HepG2 (cell line): Measurements from ENCODE around the gene OR2AK2. TPM values are rescaled to one million over a fixed set of nuclear protein-coding genes. Genes with fewer than 3 reads are reported as not detected.

ENCODE experiments used
- polyA plus RNA-seq, 8 experiments: library from polyadenylated mRNA; depleted of rRNA in 3 of 8; stranded (reverse) in 7 of 8; unstranded in 1 of 8; fragments of >200 nt; fragmentation: Illumina TruSeq in 4 of 8; extraction: Trizol in 4 of 8; gene quantifications; 2 replicates each; pipeline versions ENCODE4 v1.2.1 to v1.2.3, GENCODE V29; 2011 to 2016; ENCODE audit warnings: low read depth in 4 of 8, missing spikeins in 1 of 8, mixed read lengths in 1 of 8; ENCODE audit not compliant: insufficient read depth in 1 of 8
- small RNA-seq, 3 experiments: library from RNA; depleted of rRNA; stranded (forward); fragments of <200 nt; gene quantifications; one replicate each; pipeline ENCODE3, GENCODE V24; 2012; ENCODE audit warnings: low read depth in 2 of 3, low replicate concordance in 1 of 3; ENCODE audit not compliant: insufficient read length in 3 of 3, insufficient read depth in 2 of 3
- total RNA-seq, 5 experiments: library from RNA; depleted of rRNA; stranded (reverse); fragments of >200 nt; fragmentation: Illumina TruSeq; extraction: Trizol; gene quantifications; 2 replicates each; pipeline ENCODE4 v1.2.3, GENCODE V29; 2016; ENCODE audit warnings: low read depth in 1 of 5

OR2AK2 gene
- total and polyA plus RNA-seq, 2 of the 13 experiments (the other 11 are each of a cell fraction or from before 2014, with no cell fraction given): not detected

Small RNA genes lying within 50 kb of the gene (small RNA-seq; reads per million reads assigned to genes)
- gene RF00019: 0 reads per million in 3 experiments

Other genes with a start within 250 kb of the OR2AK2 start
- gene OR6F1, start 248.6 kb upstream of the OR2AK2 start, total RNA-seq (2016; rRNA removed; fragmentation: Illumina TruSeq; extraction: Trizol): not detected in 2 replicates
- gene OR6F1, start 248.6 kb upstream of the OR2AK2 start, polyA plus RNA-seq (2011; rRNA removed): not detected in 2 replicates
- gene OR14K1, start 226.6 kb upstream of the OR2AK2 start, total RNA-seq (2016; rRNA removed; fragmentation: Illumina TruSeq; extraction: Trizol): not detected in 2 replicates
- not detected in 2 replicates for gene OR14K1, start 226.6 kb upstream of the OR2AK2 start, polyA plus RNA-seq (2011; rRNA removed)
- not detected in 2 replicates for gene OR14A2, start 217.1 kb upstream of the OR2AK2 start, total RNA-seq (2016; rRNA removed; fragmentation: Illumina TruSeq; extraction: Trizol)
- not detected in 2 replicates for gene OR14A2, start 217.1 kb upstream of the OR2AK2 start, polyA plus RNA-seq (2011; rRNA removed)
- not detected in 2 replicates for gene OR1C1, start 204.7 kb upstream of the OR2AK2 start, total RNA-seq (2016; rRNA removed; fragmentation: Illumina TruSeq; extraction: Trizol)
- gene OR1C1, start 204.7 kb upstream of the OR2AK2 start, polyA plus RNA-seq (2011; rRNA removed): not detected in 2 replicates
- gene OR14A16, start 141.1 kb upstream of the OR2AK2 start, total RNA-seq (2016; rRNA removed; fragmentation: Illumina TruSeq; extraction: Trizol): not detected in 2 replicates
- gene OR14A16, start 141.1 kb upstream of the OR2AK2 start, polyA plus RNA-seq (2011; rRNA removed): not detected in 2 replicates
- not detected in 2 replicates for gene OR11L1, start 123.3 kb upstream of the OR2AK2 start, total RNA-seq (2016; rRNA removed; fragmentation: Illumina TruSeq; extraction: Trizol)
- gene OR11L1, start 123.3 kb upstream of the OR2AK2 start, polyA plus RNA-seq (2011; rRNA removed): not detected in 2 replicates
- not detected in 2 replicates for gene TRIM58, start 108.0 kb upstream of the OR2AK2 start, total RNA-seq (2016; rRNA removed; fragmentation: Illumina TruSeq; extraction: Trizol)
- gene TRIM58, start 108.0 kb upstream of the OR2AK2 start, polyA plus RNA-seq (2011; rRNA removed): not detected in 2 replicates
- gene OR2W3, start 69.6 kb upstream of the OR2AK2 start, total RNA-seq (2016; rRNA removed; fragmentation: Illumina TruSeq; extraction: Trizol): not detected in 2 replicates
- gene OR2W3, start 69.6 kb upstream of the OR2AK2 start, polyA plus RNA-seq (2011; rRNA removed): not detected in 2 replicates
- gene OR2T8, start 45.0 kb upstream of the OR2AK2 start, total RNA-seq (2016; rRNA removed; fragmentation: Illumina TruSeq; extraction: Trizol): not detected in 2 replicates
- gene OR2T8, start 45.0 kb upstream of the OR2AK2 start, polyA plus RNA-seq (2011; rRNA removed): not detected in 2 replicates
- not detected in 2 replicates for gene OR2AJ1, start 40.3 kb upstream of the OR2AK2 start, total RNA-seq (2016; rRNA removed; fragmentation: Illumina TruSeq; extraction: Trizol)
- not detected in 2 replicates for gene OR2AJ1, start 40.3 kb upstream of the OR2AK2 start, polyA plus RNA-seq (2011; rRNA removed)
- gene OR2L8, start 16.4 kb upstream of the OR2AK2 start, total RNA-seq (2016; rRNA removed; fragmentation: Illumina TruSeq; extraction: Trizol): not detected in 2 replicates
- gene OR2L8, start 16.4 kb upstream of the OR2AK2 start, polyA plus RNA-seq (2011; rRNA removed): not detected in 2 replicates
- gene OR2L5, start 48.4 kb downstream of the OR2AK2 start, total RNA-seq (2016; rRNA removed; fragmentation: Illumina TruSeq; extraction: Trizol): not detected in 2 replicates
- gene OR2L5, start 48.4 kb downstream of the OR2AK2 start, polyA plus RNA-seq (2011; rRNA removed): not detected in 2 replicates
- gene OR2L2, start 64.8 kb downstream of the OR2AK2 start, total RNA-seq (2016; rRNA removed; fragmentation: Illumina TruSeq; extraction: Trizol): not detected in 2 replicates
- not detected in 2 replicates for gene OR2L2, start 64.8 kb downstream of the OR2AK2 start, polyA plus RNA-seq (2011; rRNA removed)
- gene OR2L3, start 81.6 kb downstream of the OR2AK2 start, total RNA-seq (2016; rRNA removed; fragmentation: Illumina TruSeq; extraction: Trizol): not detected in 2 replicates
- not detected in 2 replicates for gene OR2L3, start 81.6 kb downstream of the OR2AK2 start, polyA plus RNA-seq (2011; rRNA removed)
- gene OR2L13, start 130.0 kb downstream of the OR2AK2 start, total RNA-seq (2016; rRNA removed; fragmentation: Illumina TruSeq; extraction: Trizol): not detected in 2 replicates
- not detected in 2 replicates for gene OR2L13, start 130.0 kb downstream of the OR2AK2 start, polyA plus RNA-seq (2011; rRNA removed)
- not detected in 2 replicates for gene OR2M5, start 179.9 kb downstream of the OR2AK2 start, total RNA-seq (2016; rRNA removed; fragmentation: Illumina TruSeq; extraction: Trizol)
- not detected in 2 replicates for gene OR2M5, start 179.9 kb downstream of the OR2AK2 start, polyA plus RNA-seq (2011; rRNA removed)
- not detected in 2 replicates for gene OR2M2, start 209.6 kb downstream of the OR2AK2 start, total RNA-seq (2016; rRNA removed; fragmentation: Illumina TruSeq; extraction: Trizol)
- gene OR2M2, start 209.6 kb downstream of the OR2AK2 start, polyA plus RNA-seq (2011; rRNA removed): not detected in 2 replicates
- gene OR2M3, start 232.0 kb downstream of the OR2AK2 start, total RNA-seq (2016; rRNA removed; fragmentation: Illumina TruSeq; extraction: Trizol): not detected in 2 replicates
- not detected in 2 replicates for gene OR2M3, start 232.0 kb downstream of the OR2AK2 start, polyA plus RNA-seq (2011; rRNA removed)